ENCODE results near the gene GABRB1. TPM values are rescaled to one million over a fixed set of nuclear protein-coding genes. Genes with fewer than 3 reads are reported as not detected.

The GABRB1 gene
- total and polyA plus RNA-seq, 2 donors (not counting 1 experiment from before 2014, with no cell fraction given): not detected

DNA sequence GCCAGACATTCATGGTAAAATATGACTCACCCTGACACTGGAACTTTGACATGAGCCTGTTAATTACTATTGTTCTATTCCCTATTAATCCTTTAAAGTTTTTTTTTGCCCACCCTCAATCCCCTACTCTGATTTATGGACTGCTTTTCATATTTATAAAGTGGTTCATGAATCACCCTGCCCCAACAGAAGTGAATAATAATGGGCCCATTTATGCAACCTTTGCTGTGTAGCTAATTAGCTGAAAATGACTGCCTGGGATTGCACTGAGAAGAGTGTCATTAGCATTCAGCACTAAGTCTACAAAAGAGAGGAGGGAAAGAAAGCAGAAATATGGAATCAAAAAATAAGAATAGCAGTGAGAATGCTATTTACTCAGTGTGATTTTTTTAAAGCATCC, 277.8 kb downstream of the GABRB1 start:
- Histone ChIP-seq H3K27ac (ENCODE audit: low read length in 2 of 2) (no peak overlapping the region), H4K20me1 (ENCODE audit: control insufficient read depth, insufficient read depth, low read length, poor library complexity, severe bottlenecking) (no peaks in the 10 kb centered on the region), H3K9ac (ENCODE audit: low read length) (no peak overlapping the region), H3K27me3 (replicated peaks in 1 of 4; ENCODE audit: control extremely low read depth in 1 of 4, control insufficient read depth in 3 of 4, insufficient read depth in 4 of 4, low read length in 3 of 4) (no peaks in the 10 kb centered on the region), H3K4me3 (ENCODE audit: control extremely low read depth in 1 of 5, extremely low read depth in 1 of 5, insufficient read depth in 1 of 5, low read depth in 2 of 5, low read length in 4 of 5) (no peak overlapping the region), H3K79me2 (ENCODE audit: control insufficient read depth, insufficient read depth, low read length) (no peaks in the 10 kb centered on the region), H2AFZ (ENCODE audit: insufficient read depth, low read depth, low read length, poor library complexity, severe bottlenecking) (no peak overlapping the region), H3K36me3 (replicated peaks in 1 of 2; ENCODE audit: control extremely low read depth in 1 of 2, control insufficient read depth in 1 of 2, extremely low read depth in 1 of 2, insufficient read depth in 2 of 2, low read length in 1 of 2) (no peaks in the 10 kb centered on the region), H3K4me1 (ENCODE audit: control insufficient read depth in 2 of 2, insufficient read depth in 2 of 2, low read length in 2 of 2) (no peaks in the 10 kb centered on the region), H3K4me2 (replicated peaks; ENCODE audit: low read depth, low read length, poor library complexity, severe bottlenecking) (no peak overlapping the region), H3K9me3 (ENCODE audit: control extremely low read depth in 1 of 3, control insufficient read depth in 2 of 3, insufficient read depth in 1 of 3, low read length in 2 of 3) (no peaks in the 10 kb centered on the region)
- no peak overlapping the region for H3K27ac Mint-ChIP-seq
- no peak overlapping the region for H3K4me3 Mint-ChIP-seq
- ChIA-PET CTCF (no interaction called here), POLR2A (no interaction called here)
- TF ChIP-seq EZH2 (IDR thresholded peaks at IDR 0.05; ENCODE audit: borderline replicate concordance, insufficient read depth, low read depth, low read length, poor library complexity, severe bottlenecking): no peak
- TF ChIP-seq, protein P1, sequence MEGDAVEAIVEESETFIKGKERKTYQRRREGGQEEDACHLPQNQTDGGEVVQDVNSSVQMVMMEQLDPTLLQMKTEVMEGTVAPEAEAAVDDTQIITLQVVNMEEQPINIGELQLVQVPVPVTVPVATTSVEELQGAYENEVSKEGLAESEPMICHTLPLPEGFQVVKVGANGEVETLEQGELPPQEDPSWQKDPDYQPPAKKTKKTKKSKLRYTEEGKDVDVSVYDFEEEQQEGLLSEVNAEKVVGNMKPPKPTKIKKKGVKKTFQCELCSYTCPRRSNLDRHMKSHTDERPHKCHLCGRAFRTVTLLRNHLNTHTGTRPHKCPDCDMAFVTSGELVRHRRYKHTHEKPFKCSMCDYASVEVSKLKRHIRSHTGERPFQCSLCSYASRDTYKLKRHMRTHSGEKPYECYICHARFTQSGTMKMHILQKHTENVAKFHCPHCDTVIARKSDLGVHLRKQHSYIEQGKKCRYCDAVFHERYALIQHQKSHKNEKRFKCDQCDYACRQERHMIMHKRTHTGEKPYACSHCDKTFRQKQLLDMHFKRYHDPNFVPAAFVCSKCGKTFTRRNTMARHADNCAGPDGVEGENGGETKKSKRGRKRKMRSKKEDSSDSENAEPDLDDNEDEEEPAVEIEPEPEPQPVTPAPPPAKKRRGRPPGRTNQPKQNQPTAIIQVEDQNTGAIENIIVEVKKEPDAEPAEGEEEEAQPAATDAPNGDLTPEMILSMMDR (IDR thresholded peaks at IDR 0.05): no peak
- no peaks in the 10 kb centered on the region for H3K9me3 Mint-ChIP-seq (ENCODE audit: insufficient read depth)
- H3K4me1 Mint-ChIP-seq: no peaks in the 10 kb centered on the region
- DNase-seq: no peak
- H3K27me3 Mint-ChIP-seq: peaks cover 9% of the 10 kb centered on the region
- no peak for ATAC-seq (ENCODE audit: low read depth)
- intact Hi-C loops (cut with micrococcal nuclease): no loop called here

DNA sequence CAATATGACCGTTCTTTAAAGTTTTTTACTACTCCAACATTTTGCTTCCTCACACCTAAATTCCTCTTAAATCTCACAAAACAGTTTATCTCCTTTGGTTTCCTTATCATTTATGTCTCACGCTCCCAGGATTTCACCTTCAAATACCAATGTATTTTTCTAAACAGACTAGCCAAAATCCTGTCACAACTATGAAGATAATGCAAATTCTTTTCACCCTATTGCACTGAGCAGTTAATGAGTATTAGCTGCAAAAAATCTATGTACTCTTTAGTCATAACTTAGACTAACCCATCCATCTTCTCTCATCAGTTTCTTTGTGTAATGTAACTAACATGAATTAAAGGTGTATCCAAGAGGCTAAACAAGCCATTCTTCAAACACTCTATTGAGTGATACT, 280.8 kb downstream of the GABRB1 start:
- DNase-seq (no peak), ATAC-seq (ENCODE audit: low read depth) (no peak)
- Histone ChIP-seq H3K36me3 (replicated peaks in 1 of 2; ENCODE audit: control extremely low read depth in 1 of 2, control insufficient read depth in 1 of 2, extremely low read depth in 1 of 2, insufficient read depth in 2 of 2, low read length in 1 of 2) (no peaks in the 10 kb centered on the region), H3K27ac (ENCODE audit: low read length in 2 of 2) (no peak overlapping the region), H2AFZ (ENCODE audit: insufficient read depth, low read depth, low read length, poor library complexity, severe bottlenecking) (no peak overlapping the region), H3K9ac (ENCODE audit: low read length) (no peak overlapping the region), H4K20me1 (ENCODE audit: control insufficient read depth, insufficient read depth, low read length, poor library complexity, severe bottlenecking) (no peaks in the 10 kb centered on the region), H3K9me3 (ENCODE audit: control extremely low read depth in 1 of 3, control insufficient read depth in 2 of 3, insufficient read depth in 1 of 3, low read length in 2 of 3) (no peaks in the 10 kb centered on the region), H3K4me1 (ENCODE audit: control insufficient read depth in 2 of 2, insufficient read depth in 2 of 2, low read length in 2 of 2) (no peaks in the 10 kb centered on the region), H3K79me2 (ENCODE audit: control insufficient read depth, insufficient read depth, low read length) (no peaks in the 10 kb centered on the region), H3K4me3 (ENCODE audit: control extremely low read depth in 1 of 5, extremely low read depth in 1 of 5, insufficient read depth in 1 of 5, low read depth in 2 of 5, low read length in 4 of 5) (no peak overlapping the region), H3K27me3 (replicated peaks in 1 of 4; ENCODE audit: control extremely low read depth in 1 of 4, control insufficient read depth in 3 of 4, insufficient read depth in 4 of 4, low read length in 3 of 4) (no peaks in the 10 kb centered on the region), H3K4me2 (replicated peaks; ENCODE audit: low read depth, low read length, poor library complexity, severe bottlenecking) (no peak overlapping the region)
- H3K4me1 Mint-ChIP-seq: no peaks in the 10 kb centered on the region
- WGBS (ENCODE audit: insufficient coverage): 90% methylated on average over 2 of the region's 2 CpGs
- no peaks in the 10 kb centered on the region for H3K9me3 Mint-ChIP-seq (ENCODE audit: insufficient read depth)
- intact Hi-C loops (cut with micrococcal nuclease): no loop called here
- ChIA-PET POLR2A (no interaction called here), CTCF (no interaction called here)
- TF ChIP-seq EZH2 (IDR thresholded peaks at IDR 0.05; ENCODE audit: borderline replicate concordance, insufficient read depth, low read depth, low read length, poor library complexity, severe bottlenecking): no peak
- TF ChIP-seq, protein P1 (IDR thresholded peaks at IDR 0.05): no peak
- no peak overlapping the region for H3K27ac Mint-ChIP-seq
- peaks cover 12% of the 10 kb centered on the region for H3K27me3 Mint-ChIP-seq
- no peak overlapping the region for H3K4me3 Mint-ChIP-seq

Data from B cell (primary cell).